ENCODE results near the gene CCDC146.

GRCh38 chr7:77338260-77338659 lies 215.8 kb downstream of the CCDC146 start:
- TF ChIP-seq CTCF (IDR thresholded peaks at IDR 0.05) (no peak), POLR2A (IDR thresholded peaks at IDR 0.05) (no peak)

All from right lobe of liver (tissue), 4 donors.